GM23248 (cell line): Measurements from ENCODE around the gene CDYL. TPM values are rescaled to one million over a fixed set of nuclear protein-coding genes. Genes with fewer than 3 reads are reported as not detected.

Experiments
- DNase-seq: peaks from one replicate; pipeline ENCODE4 v3.0.0-alpha.2; 2015
- H2AFZ ChIP-seq: fragments of 200-600 bp; sonication (generic); 2 replicates; pipeline ENCODE4 v1.6.1; 2016; ENCODE audit warnings: antibody characterized with exemption
- H3F3A ChIP-seq: fragments of 200-600 bp; sonication (generic); 2 replicates; pipeline ENCODE4 v1.6.1; 2016; ENCODE audit warnings: mild to moderate bottlenecking, antibody characterized with exemption, mixed run types; ENCODE audit not compliant: insufficient read depth
- H3K27ac ChIP-seq: fragments of 200-600 bp; sonication (generic); 2 replicates; pipeline ENCODE4 v1.5.1; 2016; ENCODE audit warnings: mild to moderate bottlenecking
- H3K27me3 ChIP-seq: fragments of 200-600 bp; sonication (generic); replicated peaks from 2 replicates; pipeline ENCODE4 v1.6.1; 2016; ENCODE audit warnings: mild to moderate bottlenecking; ENCODE audit not compliant: insufficient read depth
- H3K36me3 ChIP-seq: fragments of 200-600 bp; sonication (generic); 2 replicates; pipeline ENCODE4 v1.6.1; 2016; ENCODE audit warnings: low read depth, mild to moderate bottlenecking
- H3K4me1 ChIP-seq: fragments of 200-600 bp; sonication (generic); 2 replicates; pipeline ENCODE4 v1.6.1; 2016; ENCODE audit warnings: mild to moderate bottlenecking; ENCODE audit not compliant: insufficient read depth
- H3K4me2 ChIP-seq: fragments of 200-600 bp; sonication (generic); one replicate; pipeline ENCODE4 v1.6.1; 2016; ENCODE audit warnings: mild to moderate bottlenecking; ENCODE audit not compliant: unreplicated experiment
- H3K4me3 ChIP-seq: fragments of 200-600 bp; sonication (generic); 2 replicates; pipeline ENCODE4 v1.5.1; 2016; ENCODE audit warnings: mild to moderate bottlenecking
- H3K79me2 ChIP-seq: fragments of 200-600 bp; sonication (generic); 2 replicates; pipeline ENCODE4 v1.6.1; 2016; ENCODE audit warnings: mild to moderate bottlenecking; ENCODE audit not compliant: insufficient read depth
- H3K9ac ChIP-seq: fragments of 200-600 bp; sonication (generic); 2 replicates; pipeline ENCODE4 v1.6.1; 2016; ENCODE audit warnings: mild to moderate bottlenecking
- H3K9me2 ChIP-seq: fragments of 200-600 bp; sonication (generic); 2 replicates; pipeline ENCODE4 v1.6.1; 2016; ENCODE audit warnings: mixed run types, mild to moderate bottlenecking, moderate library complexity; ENCODE audit not compliant: insufficient read depth
- H3K9me3 ChIP-seq: fragments of 200-600 bp; sonication (generic); one replicate; pipeline ENCODE4 v1.6.1; 2017; ENCODE audit warnings: low read depth
- H4K20me1 ChIP-seq: fragments of 200-600 bp; sonication (generic); 2 replicates; pipeline ENCODE4 v1.6.0; 2016; ENCODE audit not compliant: insufficient read depth
- EZH2 ChIP-seq: fragments of 200-600 bp; sonication (generic); IDR thresholded peaks from 2 replicates; pipeline ENCODE4 v1.6.1; 2018; ENCODE audit warnings: antibody characterized with exemption, mild to moderate bottlenecking; ENCODE audit not compliant: insufficient read depth, poor library complexity, severe bottlenecking
- EZH2phosphoT487 ChIP-seq: fragments of 200-600 bp; sonication (generic); IDR thresholded peaks from 2 replicates; pipeline ENCODE4 v1.6.1; 2018; ENCODE audit warnings: antibody characterized with exemption, moderate library complexity, mild to moderate bottlenecking, low read depth; ENCODE audit not compliant: insufficient read depth
- WGBS, 2 experiments: methylation state at CpG; one replicate each; pipeline ENCODE4 v1.1.6; 2015 to 2017; ENCODE audit warnings: low lambda C conversion rate in 2 of 2, low coverage in 1 of 2; ENCODE audit errors: missing lambda C conversion rate in 2 of 2; 5-methylcytosine and 5-hydroxymethylcytosine counted together
- in situ Hi-C: fragments of 300-500 bp; cut with MboI; formaldehyde crosslinking; loops from 2 replicates; pipeline ENCODE4 v1.15.0; 2020
- polyA plus RNA-seq: library from polyadenylated mRNA; unstranded; fragments of >200 nt; fragmentation: Nextera tagmentation; extraction: Ambion mirVana; gene quantifications from 2 replicates; pipeline ENCODE4 v1.2.1, GENCODE V29; 2016
- total RNA-seq: library from RNA; depleted of rRNA; stranded (reverse); fragments of >200 nt; shearing (Covaris generic); gene quantifications from 2 replicates; pipeline ENCODE4 v1.2.3, GENCODE V29; 2014

CDYL gene
- total and polyA plus RNA-seq, 2 experiments from 2014 or later, result 7.9 to 27.9 TPM

GRCh38 chr6:4994741-4995140 is 218.5 kb downstream of the CDYL start:
- H4K20me1 ChIP-seq, result no peaks in the 10 kb centered on the region
- no peak overlapping the region for H3K9ac ChIP-seq
- H3F3A ChIP-seq, result no peaks in the 10 kb centered on the region
- no peak overlapping the region for H2AFZ ChIP-seq
- DNase-seq, result no peak
- 81 to 82% methylated on average over 3 of the region's 3 CpGs for WGBS, 2 experiments
- no peak overlapping the region for H3K27ac ChIP-seq
- TF ChIP-seq EZH2phosphoT487 (no peak), EZH2 (no peak)
- peaks cover 8% of the 10 kb centered on the region; the same call in 1 of the 2 replicates for H3K36me3 ChIP-seq
- H3K27me3 ChIP-seq, result no peaks in the 10 kb centered on the region
- H3K9me2 ChIP-seq, result no peaks in the 10 kb centered on the region
- H3K4me3 ChIP-seq, result no peak overlapping the region
- H3K4me2 ChIP-seq, result no peak overlapping the region
- H3K79me2 ChIP-seq, result no peaks in the 10 kb centered on the region
- no peaks in the 10 kb centered on the region for H3K9me3 ChIP-seq
- in situ Hi-C loops, result no loop called here
- no peaks in the 10 kb centered on the region for H3K4me1 ChIP-seq

DNA sequence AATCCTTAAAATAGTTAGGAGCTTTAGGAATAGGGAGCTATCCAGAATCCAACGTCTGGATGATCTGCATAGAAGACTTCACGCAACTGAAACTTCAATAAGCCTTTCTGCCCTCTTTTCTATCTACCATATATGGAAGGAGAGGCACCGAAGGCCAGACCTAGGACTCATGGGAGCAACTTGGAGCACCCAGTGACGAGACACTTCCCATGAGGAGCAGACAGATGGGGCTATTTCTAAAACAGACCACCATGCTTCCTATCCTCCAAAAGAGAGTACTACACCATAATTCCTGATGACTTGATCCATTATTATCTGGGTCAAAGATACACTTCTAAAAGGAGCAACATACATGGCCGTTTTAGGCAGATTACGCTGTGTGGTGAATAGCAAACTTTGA is 221.7 kb downstream of the CDYL start:
- no peaks in the 10 kb centered on the region for H3K9me2 ChIP-seq
- DNase-seq, result no peak
- WGBS, 2 experiments, result 80% methylated on average over 6 of the region's 6 CpGs
- no peak overlapping the region for H3K4me3 ChIP-seq
- no peaks in the 10 kb centered on the region for H4K20me1 ChIP-seq
- no peak overlapping the region for H3K4me2 ChIP-seq
- in situ Hi-C loops, result no loop called here
- H3K9me3 ChIP-seq, result no peaks in the 10 kb centered on the region
- no peaks in the 10 kb centered on the region for H3F3A ChIP-seq
- no peaks in the 10 kb centered on the region for H3K27me3 ChIP-seq
- no peak overlapping the region for H3K27ac ChIP-seq
- TF ChIP-seq EZH2 (no peak), EZH2phosphoT487 (no peak)
- no peak overlapping the region for H2AFZ ChIP-seq
- H3K79me2 ChIP-seq, result no peaks in the 10 kb centered on the region
- no peaks in the 10 kb centered on the region for H3K4me1 ChIP-seq
- H3K36me3 ChIP-seq, result peaks cover 8% of the 10 kb centered on the region; the same call in 1 of the 2 replicates
- no peak overlapping the region for H3K9ac ChIP-seq

DNA sequence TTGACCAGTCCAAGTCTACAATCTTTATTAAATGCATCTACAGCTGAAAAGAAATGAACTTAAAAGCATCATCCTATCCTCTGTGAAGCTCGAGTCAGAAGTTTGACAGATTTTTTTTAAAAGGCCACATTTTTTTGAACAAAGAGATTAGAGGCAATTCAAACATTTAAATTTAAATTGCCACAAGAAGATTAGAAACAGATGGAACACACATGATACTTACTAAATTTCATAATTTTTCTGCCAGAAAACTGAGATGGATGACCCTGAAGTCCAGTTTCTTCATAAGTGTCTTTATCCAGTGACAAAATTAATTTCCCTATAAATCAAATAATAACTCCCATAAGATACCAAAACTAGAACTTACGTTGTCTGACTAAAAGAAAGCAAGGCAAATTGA is 223.4 kb downstream of the CDYL start:
- in situ Hi-C loops, result no loop called here
- no peak for DNase-seq
- no peak overlapping the region for H3K27ac ChIP-seq
- no peaks in the 10 kb centered on the region for H3K27me3 ChIP-seq
- TF ChIP-seq EZH2phosphoT487, result no peak
- TF ChIP-seq EZH2, result no peak
- WGBS, 2 experiments, result 51 to 53% methylated on average over 2 of the region's 2 CpGs
- no peak overlapping the region for H2AFZ ChIP-seq
- no peaks in the 10 kb centered on the region for H3K4me1 ChIP-seq
- no peak overlapping the region for H3K4me3 ChIP-seq
- H3K9me2 ChIP-seq, result no peaks in the 10 kb centered on the region
- no peaks in the 10 kb centered on the region for H3K79me2 ChIP-seq
- H3F3A ChIP-seq, result no peaks in the 10 kb centered on the region
- H3K4me2 ChIP-seq, result no peak overlapping the region
- H3K36me3 ChIP-seq, result peaks cover 8% of the 10 kb centered on the region; the same call in 1 of the 2 replicates
- no peaks in the 10 kb centered on the region for H3K9me3 ChIP-seq
- no peak overlapping the region for H3K9ac ChIP-seq
- no peaks in the 10 kb centered on the region for H4K20me1 ChIP-seq

DNA sequence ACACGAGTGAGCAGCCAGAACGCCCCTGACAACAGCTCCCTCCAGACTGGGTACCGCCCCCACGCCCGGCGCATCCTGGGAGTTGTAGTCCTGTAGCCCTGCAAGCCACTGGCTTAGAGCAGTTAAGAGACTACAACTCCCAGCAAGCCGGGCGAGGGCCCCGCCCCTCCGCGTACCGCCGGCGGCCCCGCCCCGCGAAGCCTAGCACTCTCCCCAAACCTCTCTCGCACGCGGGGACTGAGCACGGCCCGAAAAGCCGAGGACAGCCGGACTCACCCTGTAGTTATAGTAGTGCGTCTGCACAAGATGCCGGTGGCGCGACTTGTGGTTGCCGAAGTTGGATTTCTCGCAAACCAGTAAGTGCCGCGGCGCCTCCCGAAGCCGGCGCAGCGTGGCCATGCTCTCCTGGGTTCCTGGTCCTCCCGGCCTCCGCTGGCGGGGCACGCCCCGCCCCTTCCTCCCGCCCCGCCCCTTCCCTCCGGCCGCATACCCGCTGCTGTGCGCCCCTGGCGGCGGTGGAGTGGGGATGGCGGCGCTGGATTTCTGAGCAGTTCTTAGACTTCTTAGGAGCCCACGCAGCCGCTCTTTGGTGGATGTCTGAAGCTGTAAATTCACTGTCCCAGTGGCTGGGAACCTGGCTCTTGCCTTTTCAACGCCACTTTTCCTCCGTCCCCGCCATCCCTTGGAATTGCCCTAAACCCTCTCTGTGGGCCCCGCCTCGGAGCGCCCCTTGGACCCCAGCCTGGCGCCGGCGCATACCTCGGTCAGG is 227.6 kb downstream of the CDYL start, which contains the start of gene RPP40:
Gene RPP40 (minus strand): TSS at position 434 of the 769 bp plus-strand sequence. CDS start 35 bp downstream, at position 399.
- Histone ChIP-seq H3K36me3 (no peaks in the 10 kb centered on the region; the same call in 1 of the 2 replicates), H3K9ac (peak within 1 kb of the TSS; percentile 85), H3K4me1 (no peaks in the 10 kb centered on the region), H3K9me2 (no peaks in the 10 kb centered on the region), H3F3A (no peaks in the 10 kb centered on the region), H3K4me3 (peak within 1 kb of the TSS; percentile 82), H3K27me3 (no peaks in the 10 kb centered on the region), H4K20me1 (no peaks in the 10 kb centered on the region), H3K9me3 (no peaks in the 10 kb centered on the region), H2AFZ (peak within 1 kb of the TSS; percentile 96), H3K4me2 (peak within 1 kb of the TSS; percentile 87), H3K27ac (peak within 1 kb of the TSS; percentile 78), H3K79me2 (no peaks in the 10 kb centered on the region)
- DNase-seq, result peak; percentile 98
- TF ChIP-seq EZH2phosphoT487, result no peak
- TF ChIP-seq EZH2, result no peak
- 1 to 3% methylated on average over 35 to 64 of the region's 64 CpGs for WGBS, 2 experiments
- in situ Hi-C loops, result no loop called here
